HepG2 (cell line): Measurements from ENCODE around the gene HES3. TPM values are rescaled to one million over a fixed set of nuclear protein-coding genes. Genes with fewer than 3 reads are reported as not detected.
A peak's percentile ranks its signal among the peaks of the same experiment; 100 is the strongest.

Experiments used
- ATAD3A ChIP-seq: sonication (generic); formaldehyde crosslinking; IDR thresholded peaks from 2 replicates; pipeline ENCODE4 v1.4.0; 2020; ENCODE audit warnings: missing genetic modification reagents
- FOXM1 ChIP-seq: sonication (generic); formaldehyde crosslinking; IDR thresholded peaks from 2 replicates; pipeline ENCODE4 v1.5.0; 2020; ENCODE audit warnings: missing genetic modification reagents
- GRHL1 ChIP-seq: sonication (generic); formaldehyde crosslinking; conservative IDR thresholded peaks from 2 replicates; pipeline ENCODE4 v1.8.0; 2022; ENCODE audit warnings: missing genetic modification reagents
- HNRNPH1 ChIP-seq: fragments of 200-400 bp; formaldehyde crosslinking; optimal IDR thresholded peaks from 2 replicates; pipeline ENCODE3; 2017; ENCODE audit warnings: mild to moderate bottlenecking, low read depth, low read length
- KLF13 ChIP-seq: sonication (generic); formaldehyde crosslinking; IDR thresholded peaks from 2 replicates; pipeline ENCODE4 v1.4.0; 2020; ENCODE audit warnings: mild to moderate bottlenecking, missing genetic modification reagents
- KLF6 ChIP-seq: IDR thresholded peaks from 2 replicates; pipeline ENCODE4 v1.8.0; 2016; ENCODE audit warnings: missing biosample characterization, missing genetic modification reagents
- SALL1 ChIP-seq: sonication (generic); formaldehyde crosslinking; IDR thresholded peaks from 2 replicates; pipeline ENCODE4 v1.8.0; 2022; ENCODE audit warnings: mild to moderate bottlenecking, missing genetic modification reagents
- SATB2 ChIP-seq: sonication (generic); formaldehyde crosslinking; IDR thresholded peaks from 2 replicates; pipeline ENCODE4 v1.5.0; 2020; ENCODE audit warnings: missing genetic modification reagents
- SMC3 ChIP-seq: IDR thresholded peaks from 2 replicates; pipeline ENCODE4 v1.6.1; 2011; ENCODE audit warnings: low read length, improper control_type of control experiment
- XRCC5 ChIP-seq: fragments of 200-400 bp; formaldehyde crosslinking; optimal IDR thresholded peaks from 2 replicates; pipeline ENCODE3; 2017; ENCODE audit warnings: mild to moderate bottlenecking, low read length
- ZBTB46 ChIP-seq: sonication (generic); formaldehyde crosslinking; IDR thresholded peaks from 2 replicates; pipeline ENCODE4 v1.4.0; 2020; ENCODE audit warnings: mild to moderate bottlenecking, missing genetic modification reagents, borderline replicate concordance
- ZNF12 ChIP-seq: sonication (generic); formaldehyde crosslinking; IDR thresholded peaks from 2 replicates; pipeline ENCODE4 v1.5.0; 2020; ENCODE audit warnings: missing genetic modification reagents
- ZNF274 ChIP-seq: sonication (generic); formaldehyde crosslinking; IDR thresholded peaks from 2 replicates; pipeline ENCODE4 v1.5.1; 2020; ENCODE audit warnings: mild to moderate bottlenecking, missing genetic modification reagents
- ZNF460 ChIP-seq: sonication (generic); formaldehyde crosslinking; IDR thresholded peaks from 2 replicates; pipeline ENCODE4 v1.5.1; 2020; ENCODE audit warnings: missing genetic modification reagents, mild to moderate bottlenecking, borderline replicate concordance
- ZNF510 ChIP-seq: sonication (generic); formaldehyde crosslinking; IDR thresholded peaks from 2 replicates; pipeline ENCODE4 v1.4.0; 2020; ENCODE audit warnings: low read depth, mild to moderate bottlenecking, missing genetic modification reagents
- ZNF761 ChIP-seq: sonication (generic); formaldehyde crosslinking; conservative IDR thresholded peaks from 2 replicates; pipeline ENCODE4 v1.4.0; 2020; ENCODE audit warnings: mild to moderate bottlenecking, missing genetic modification reagents
- ZNF792 ChIP-seq: IDR thresholded peaks from 2 replicates; pipeline ENCODE4 v1.6.1; 2016
- ZSCAN20 ChIP-seq: sonication (generic); formaldehyde crosslinking; IDR thresholded peaks from 2 replicates; pipeline ENCODE4 v1.4.0; 2020; ENCODE audit warnings: missing genetic modification reagents, mild to moderate bottlenecking, borderline replicate concordance
- polyA plus RNA-seq, 8 experiments: library from polyadenylated mRNA; depleted of rRNA in 3 of 8; stranded (reverse) in 7 of 8; unstranded in 1 of 8; fragments of >200 nt; fragmentation: Illumina TruSeq in 4 of 8; extraction: Trizol in 4 of 8; gene quantifications; 2 replicates each; pipeline versions ENCODE4 v1.2.1 to v1.2.3, GENCODE V29; 2011 to 2016; ENCODE audit warnings: low read depth in 4 of 8, missing spikeins in 1 of 8, mixed read lengths in 1 of 8; ENCODE audit not compliant: insufficient read depth in 1 of 8
- total RNA-seq, 5 experiments: library from RNA; depleted of rRNA; stranded (reverse); fragments of >200 nt; fragmentation: Illumina TruSeq; extraction: Trizol; gene quantifications; 2 replicates each; pipeline ENCODE4 v1.2.3, GENCODE V29; 2016; ENCODE audit warnings: low read depth in 1 of 5
- TF ChIP-seq, protein P1 (sequence below): sonication (generic); formaldehyde crosslinking; IDR thresholded peaks from 2 replicates; pipeline ENCODE4 v1.8.0; 2022; ENCODE audit warnings: missing genetic modification reagents, low read depth, mild to moderate bottlenecking, borderline replicate concordance
- TF ChIP-seq, protein P2 (sequence below): sonication (generic); formaldehyde crosslinking; IDR thresholded peaks from 2 replicates; pipeline ENCODE4 v1.4.0; 2020; ENCODE audit warnings: missing genetic modification reagents

The HES3 gene
- total and polyA plus RNA-seq, 2 of the 13 experiments (the other 11 are each of a cell fraction or from before 2014, with no cell fraction given), result not detected

DNA sequence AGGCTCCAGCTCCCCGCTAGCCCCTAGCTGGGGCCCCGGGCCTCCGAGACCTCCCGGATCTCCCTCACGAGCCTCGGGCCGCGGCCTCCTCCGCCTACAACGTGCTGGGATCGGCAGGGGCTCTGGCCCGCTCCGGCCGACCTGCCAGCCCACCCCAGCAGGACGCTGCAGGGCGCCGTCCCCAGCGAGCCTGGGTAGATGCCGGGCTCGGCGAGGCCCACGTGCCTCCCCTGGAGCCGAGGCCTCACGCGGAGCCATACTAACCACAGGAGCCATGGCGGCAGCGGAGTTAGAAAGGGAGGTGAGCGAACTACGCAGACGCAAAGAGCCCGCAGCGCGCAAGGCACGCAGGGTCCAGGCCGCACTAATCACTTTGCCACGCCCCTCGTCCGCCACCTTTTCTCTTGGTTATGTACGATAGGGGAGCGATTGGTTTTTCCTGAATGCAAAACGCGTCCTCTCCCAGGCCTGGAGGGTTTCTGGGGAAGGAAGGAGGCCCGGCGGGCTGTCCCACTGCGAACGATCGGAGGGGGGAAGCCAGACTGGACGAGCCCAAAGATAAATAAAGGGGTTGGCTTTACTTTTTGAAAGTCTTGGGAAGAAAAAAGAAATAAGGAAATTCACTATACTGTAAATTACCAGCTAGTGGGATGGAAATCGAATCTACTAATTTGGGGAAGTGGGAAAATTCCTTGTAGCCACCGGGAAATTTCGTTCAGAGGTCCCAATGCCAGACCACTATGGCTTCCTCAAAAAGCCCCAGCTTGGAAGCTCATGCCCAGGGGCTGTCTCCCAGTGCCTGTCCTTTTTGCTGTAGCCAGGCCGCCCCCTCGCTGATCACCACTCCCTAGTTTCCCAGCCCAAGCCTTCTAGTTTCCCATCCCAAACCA is 44.4 kb upstream of the HES3 start, which contains the start of gene RPL22 (continued):
- TF ChIP-seq, protein P1, sequence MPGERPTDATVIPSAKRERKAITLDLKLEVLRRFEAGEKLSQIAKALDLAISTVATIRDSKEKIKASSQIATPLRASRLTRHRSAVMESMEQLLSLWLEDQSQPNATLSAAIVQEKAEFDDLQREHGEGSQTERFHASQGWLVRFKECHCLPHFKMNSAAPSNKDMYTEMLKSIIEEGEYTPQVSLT, result no peak
- TF ChIP-seq ZNF12 (CRISPR knock-in tag) (peak; percentile 72), ZNF792 (CRISPR knock-in tag) (peak; percentile 74), SMC3 (no peak), ZBTB46 (CRISPR knock-in tag) (no peak), ZNF460 (CRISPR knock-in tag) (no peak), XRCC5 (peak; percentile 100), KLF6 (no peak; the same call in 1 of the 2 replicates), ATAD3A (peak; percentile 60; the same call in 1 of the 2 replicates), SATB2 (peak; percentile 92; the same call in 1 of the 2 replicates), FOXM1 (CRISPR knock-in tag) (peak; percentile 82), HNRNPH1 (no peak), ZNF510 (CRISPR knock-in tag) (peak; percentile 87; the same call in 1 of the 2 replicates), SALL1 (CRISPR knock-in tag) (peak; percentile 93), ZNF761 (CRISPR knock-in tag) (peak; percentile 86), GRHL1 (CRISPR knock-in tag) (no peak), KLF13 (CRISPR knock-in tag) (peak; percentile 34; the same call in 1 of the 2 replicates), ZNF274 (peak; percentile 86), ZSCAN20 (CRISPR knock-in tag) (peak; percentile 76; the same call in 1 of the 2 replicates)
- TF ChIP-seq, protein P2, sequence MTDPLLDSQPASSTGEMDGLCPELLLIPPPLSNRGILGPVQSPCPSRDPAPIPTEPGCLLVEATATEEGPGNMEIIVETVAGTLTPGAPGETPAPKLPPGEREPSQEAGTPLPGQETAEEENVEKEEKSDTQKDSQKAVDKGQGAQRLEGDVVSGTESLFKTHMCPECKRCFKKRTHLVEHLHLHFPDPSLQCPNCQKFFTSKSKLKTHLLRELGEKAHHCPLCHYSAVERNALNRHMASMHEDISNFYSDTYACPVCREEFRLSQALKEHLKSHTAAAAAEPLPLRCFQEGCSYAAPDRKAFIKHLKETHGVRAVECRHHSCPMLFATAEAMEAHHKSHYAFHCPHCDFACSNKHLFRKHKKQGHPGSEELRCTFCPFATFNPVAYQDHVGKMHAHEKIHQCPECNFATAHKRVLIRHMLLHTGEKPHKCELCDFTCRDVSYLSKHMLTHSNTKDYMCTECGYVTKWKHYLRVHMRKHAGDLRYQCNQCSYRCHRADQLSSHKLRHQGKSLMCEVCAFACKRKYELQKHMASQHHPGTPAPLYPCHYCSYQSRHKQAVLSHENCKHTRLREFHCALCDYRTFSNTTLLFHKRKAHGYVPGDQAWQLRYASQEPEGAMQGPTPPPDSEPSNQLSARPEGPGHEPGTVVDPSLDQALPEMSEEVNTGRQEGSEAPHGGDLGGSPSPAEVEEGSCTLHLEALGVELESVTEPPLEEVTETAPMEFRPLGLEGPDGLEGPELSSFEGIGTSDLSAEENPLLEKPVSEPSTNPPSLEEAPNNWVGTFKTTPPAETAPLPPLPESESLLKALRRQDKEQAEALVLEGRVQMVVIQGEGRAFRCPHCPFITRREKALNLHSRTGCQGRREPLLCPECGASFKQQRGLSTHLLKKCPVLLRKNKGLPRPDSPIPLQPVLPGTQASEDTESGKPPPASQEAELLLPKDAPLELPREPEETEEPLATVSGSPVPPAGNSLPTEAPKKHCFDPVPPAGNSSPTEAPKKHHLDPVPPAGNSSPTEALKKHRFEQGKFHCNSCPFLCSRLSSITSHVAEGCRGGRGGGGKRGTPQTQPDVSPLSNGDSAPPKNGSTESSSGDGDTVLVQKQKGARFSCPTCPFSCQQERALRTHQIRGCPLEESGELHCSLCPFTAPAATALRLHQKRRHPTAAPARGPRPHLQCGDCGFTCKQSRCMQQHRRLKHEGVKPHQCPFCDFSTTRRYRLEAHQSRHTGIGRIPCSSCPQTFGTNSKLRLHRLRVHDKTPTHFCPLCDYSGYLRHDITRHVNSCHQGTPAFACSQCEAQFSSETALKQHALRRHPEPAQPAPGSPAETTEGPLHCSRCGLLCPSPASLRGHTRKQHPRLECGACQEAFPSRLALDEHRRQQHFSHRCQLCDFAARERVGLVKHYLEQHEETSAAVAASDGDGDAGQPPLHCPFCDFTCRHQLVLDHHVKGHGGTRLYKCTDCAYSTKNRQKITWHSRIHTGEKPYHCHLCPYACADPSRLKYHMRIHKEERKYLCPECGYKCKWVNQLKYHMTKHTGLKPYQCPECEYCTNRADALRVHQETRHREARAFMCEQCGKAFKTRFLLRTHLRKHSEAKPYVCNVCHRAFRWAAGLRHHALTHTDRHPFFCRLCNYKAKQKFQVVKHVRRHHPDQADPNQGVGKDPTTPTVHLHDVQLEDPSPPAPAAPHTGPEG (CRISPR knock-in tag), result peak; percentile 58; the same call in 1 of the 2 replicates
